ENCODE data around the gene PEPD. TPM values are rescaled to one million over a fixed set of nuclear protein-coding genes. Genes with fewer than 3 reads are reported as not detected.

The PEPD gene
- total RNA-seq, 1 experiment from 2014 or later: 180 TPM

- in situ Hi-C loops (cut with HindIII; ENCODE audit: low sequenced_read_pairs): no loop called here
- no peak for DNase-seq (ENCODE audit: low spot score)
These were observed 158.1 kb downstream of the PEPD start for GRCh38 chr19:33363476-33363875.

DNA sequence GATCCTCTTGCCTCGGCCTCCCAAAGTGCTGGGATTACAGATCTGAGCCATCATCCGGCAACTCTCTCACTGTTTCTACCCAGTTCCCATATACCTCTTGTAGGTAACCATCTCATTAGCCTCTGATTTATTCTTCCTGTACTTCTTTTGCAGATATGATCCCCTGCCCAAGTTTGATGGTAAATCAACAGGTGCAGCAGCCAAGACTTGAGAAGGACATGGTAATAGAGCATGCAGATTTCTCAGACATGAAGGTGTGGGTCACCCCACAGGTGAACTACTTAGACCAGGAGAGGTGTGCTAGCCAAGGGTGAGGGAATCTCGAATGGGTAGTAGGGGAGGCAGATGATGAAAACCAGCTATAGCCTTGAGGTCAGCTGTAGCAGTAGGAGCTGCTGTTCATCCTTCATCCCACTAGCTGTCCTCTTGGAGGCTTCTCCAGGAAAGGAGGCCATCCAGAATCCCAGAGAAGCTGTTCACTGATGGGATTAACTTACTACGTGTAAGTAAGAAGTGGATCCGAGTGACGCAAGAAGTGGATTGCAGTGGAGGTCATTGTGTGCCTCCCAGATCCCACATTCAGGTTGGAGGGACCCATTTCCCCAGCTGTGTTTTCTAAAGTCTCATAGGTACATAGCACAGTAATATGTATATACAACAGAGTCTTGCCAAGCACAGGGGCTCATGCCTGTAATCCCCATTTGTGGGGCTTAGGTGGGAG, 158.9 kb downstream of the PEPD start:
- no peak for DNase-seq (ENCODE audit: low spot score)
- in situ Hi-C loops (cut with HindIII; ENCODE audit: low sequenced_read_pairs): no loop called here

GRCh38 chr19:33359581-33359980, 162.0 kb downstream of the PEPD start:
- DNase-seq (ENCODE audit: low spot score): no peak
- in situ Hi-C loops (cut with HindIII; ENCODE audit: low sequenced_read_pairs): no loop called here

DNA sequence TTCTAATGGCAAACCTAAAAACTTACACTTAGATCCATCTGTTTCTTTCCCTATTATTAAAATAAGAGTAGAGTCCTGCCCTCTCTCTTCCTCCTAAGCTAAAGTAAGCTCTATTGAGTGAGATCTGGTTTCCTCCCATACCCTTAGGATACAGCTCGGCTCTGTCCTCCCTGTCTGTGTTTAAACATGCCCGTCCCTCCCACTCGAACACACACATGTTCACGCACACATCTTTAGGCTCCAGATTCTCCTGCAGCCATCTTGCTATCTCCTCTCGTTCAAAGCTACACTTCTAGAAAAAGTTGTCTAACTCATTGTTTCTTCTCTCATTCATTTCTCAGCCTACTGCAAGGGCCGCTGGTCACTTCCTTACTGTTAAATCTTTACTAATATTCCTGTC, 163.2 kb downstream of the PEPD start:
- in situ Hi-C loops (cut with HindIII; ENCODE audit: low sequenced_read_pairs): no loop called here
- DNase-seq (ENCODE audit: low spot score): no peak

DNA sequence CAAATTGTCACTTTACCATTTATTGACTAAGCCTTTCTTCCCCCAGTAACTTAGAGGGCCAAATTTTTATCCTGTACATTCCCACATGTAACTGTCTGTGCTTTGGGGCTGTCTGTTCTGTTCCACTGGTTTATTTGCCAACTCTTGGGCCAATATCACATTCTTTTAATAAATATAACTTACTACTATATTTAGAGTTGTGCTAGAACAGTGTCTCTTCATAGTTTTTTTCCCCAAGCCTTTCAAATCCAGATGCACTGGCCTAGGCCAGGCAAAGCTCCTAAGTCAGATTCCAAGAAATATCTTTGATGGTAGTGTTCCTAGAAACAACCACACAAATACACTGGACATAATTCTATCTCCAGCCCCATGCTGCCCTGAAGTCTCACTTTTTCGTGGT, 164.0 kb downstream of the PEPD start:
- no peak for DNase-seq (ENCODE audit: low spot score)
- in situ Hi-C loops (cut with HindIII; ENCODE audit: low sequenced_read_pairs): no loop called here

- DNase-seq (ENCODE audit: low spot score): no peak
- in situ Hi-C loops (cut with HindIII; ENCODE audit: low sequenced_read_pairs): no loop called here
These were observed 166.1 kb downstream of the PEPD start for GRCh38 chr19:33355535-33355934.

- DNase-seq (ENCODE audit: low spot score): no peak
- in situ Hi-C loops (cut with HindIII; ENCODE audit: low sequenced_read_pairs): no loop called here
These were observed 170.9 kb downstream of the PEPD start for GRCh38 chr19:33350538-33351309.

DNA sequence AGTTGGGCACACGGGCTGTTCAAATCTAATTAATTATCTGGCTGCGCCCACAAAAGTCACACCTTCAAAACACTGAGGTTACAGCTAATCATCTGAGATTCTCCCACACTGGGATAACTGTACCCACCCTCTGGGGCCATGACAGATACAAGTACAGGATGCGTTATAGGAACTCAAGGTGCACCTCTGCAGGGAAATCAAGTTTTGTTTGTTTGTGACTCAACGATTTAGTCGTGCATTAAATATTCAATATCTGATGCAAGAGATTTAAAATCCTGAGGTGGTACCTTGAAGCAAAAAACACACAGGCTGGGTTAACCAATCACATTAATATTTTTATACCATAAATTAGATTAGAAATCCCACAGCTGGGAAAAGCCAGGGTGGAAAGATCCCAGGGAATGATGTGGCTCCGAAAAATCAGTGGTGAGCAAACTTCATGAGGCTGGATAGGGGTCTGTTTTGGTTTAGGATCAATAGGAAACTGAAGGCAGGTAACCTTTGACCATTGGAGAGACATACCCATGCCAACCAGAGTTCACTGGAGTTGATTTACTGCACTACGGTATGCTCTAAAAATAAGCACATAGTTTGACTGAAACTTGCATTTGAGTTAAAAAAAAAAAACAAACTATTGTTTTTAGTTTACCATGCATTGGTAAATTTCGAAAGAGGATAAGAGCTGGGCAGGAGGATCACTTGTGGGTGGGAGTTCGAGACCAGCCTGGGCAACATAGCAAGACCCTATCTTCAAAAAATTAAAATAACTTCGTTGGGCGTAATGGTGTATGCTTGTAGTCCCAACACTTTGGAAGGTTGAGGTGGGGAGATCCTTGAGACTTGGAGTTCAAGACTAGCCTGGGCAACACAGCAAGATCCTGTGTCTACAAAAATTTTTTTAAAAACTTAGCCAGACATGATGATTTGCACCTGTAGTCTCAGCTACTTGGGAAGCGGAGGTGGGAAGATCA, 172.0 kb downstream of the PEPD start:
- in situ Hi-C loops (cut with HindIII; ENCODE audit: low sequenced_read_pairs): no loop called here
- DNase-seq (ENCODE audit: low spot score): no peak

DNA sequence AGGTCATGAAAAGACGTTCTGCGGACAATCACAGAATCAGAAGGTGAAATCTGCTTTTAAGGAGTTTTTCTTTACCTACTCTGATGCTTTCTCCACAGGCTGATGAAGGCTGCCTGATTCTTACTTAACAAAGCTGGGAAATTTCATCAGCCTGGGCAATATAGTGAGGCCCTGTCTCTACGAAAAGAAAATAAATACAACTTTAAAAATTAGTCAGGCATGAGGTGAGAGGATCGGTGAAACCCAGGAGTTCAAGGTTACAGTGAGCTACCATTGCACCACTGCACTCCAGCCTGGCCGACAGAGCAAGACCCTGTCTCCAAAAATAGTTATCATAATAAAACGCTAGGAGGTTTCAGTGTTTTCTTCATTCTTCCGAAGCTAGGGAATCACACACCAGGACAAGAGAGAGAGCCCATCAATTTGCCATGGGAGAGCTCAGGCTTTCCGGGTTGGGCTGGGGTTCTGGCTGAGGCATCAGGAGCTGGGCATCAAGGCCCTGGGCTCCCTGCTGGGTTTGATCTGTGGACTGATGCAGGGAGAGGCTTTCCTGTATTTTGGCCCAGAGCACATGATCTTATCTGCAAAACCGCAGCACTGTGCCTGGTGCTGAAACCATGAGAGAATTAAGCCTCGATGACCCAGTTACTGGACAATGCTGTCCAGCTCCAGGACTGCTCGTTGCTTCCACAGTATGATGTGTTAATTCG, 173.1 kb downstream of the PEPD start:
- no peak for DNase-seq (ENCODE audit: low spot score)
- in situ Hi-C loops (cut with HindIII; ENCODE audit: low sequenced_read_pairs): no loop called here

GRCh38 chr19:33347300-33347699, 174.3 kb downstream of the PEPD start:
- DNase-seq (ENCODE audit: low spot score): no peak
- in situ Hi-C loops (cut with HindIII; ENCODE audit: low sequenced_read_pairs): no loop called here

GRCh38 chr19:33346665-33347064, 174.9 kb downstream of the PEPD start:
- no peak for DNase-seq (ENCODE audit: low spot score)
- in situ Hi-C loops (cut with HindIII; ENCODE audit: low sequenced_read_pairs): no loop called here

DNA sequence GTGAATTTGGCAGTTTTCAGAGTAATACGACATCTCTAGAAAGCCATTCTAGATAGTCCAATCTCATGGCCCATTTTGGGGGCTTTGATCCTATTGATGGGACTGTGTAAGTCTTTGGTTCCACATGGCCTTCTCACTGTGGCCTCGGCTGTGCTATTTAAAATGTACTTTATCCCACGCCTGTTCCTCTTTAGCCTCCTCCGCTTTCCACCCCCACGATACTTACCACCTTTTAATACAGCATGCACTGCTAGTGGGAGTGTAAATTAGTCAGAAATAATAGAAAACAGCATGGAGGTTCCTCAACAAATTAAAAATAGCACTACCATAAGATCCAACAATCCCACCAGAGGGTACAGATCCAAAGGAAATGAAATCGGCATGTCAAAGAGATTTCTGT, 176.4 kb downstream of the PEPD start:
- in situ Hi-C loops (cut with HindIII; ENCODE audit: low sequenced_read_pairs): no loop called here
- DNase-seq (ENCODE audit: low spot score): no peak

- in situ Hi-C loops (cut with HindIII; ENCODE audit: low sequenced_read_pairs): no loop called here
- no peak for DNase-seq (ENCODE audit: low spot score)
These were observed 177.0 kb downstream of the PEPD start for GRCh38 chr19:33344573-33344925.

DNA sequence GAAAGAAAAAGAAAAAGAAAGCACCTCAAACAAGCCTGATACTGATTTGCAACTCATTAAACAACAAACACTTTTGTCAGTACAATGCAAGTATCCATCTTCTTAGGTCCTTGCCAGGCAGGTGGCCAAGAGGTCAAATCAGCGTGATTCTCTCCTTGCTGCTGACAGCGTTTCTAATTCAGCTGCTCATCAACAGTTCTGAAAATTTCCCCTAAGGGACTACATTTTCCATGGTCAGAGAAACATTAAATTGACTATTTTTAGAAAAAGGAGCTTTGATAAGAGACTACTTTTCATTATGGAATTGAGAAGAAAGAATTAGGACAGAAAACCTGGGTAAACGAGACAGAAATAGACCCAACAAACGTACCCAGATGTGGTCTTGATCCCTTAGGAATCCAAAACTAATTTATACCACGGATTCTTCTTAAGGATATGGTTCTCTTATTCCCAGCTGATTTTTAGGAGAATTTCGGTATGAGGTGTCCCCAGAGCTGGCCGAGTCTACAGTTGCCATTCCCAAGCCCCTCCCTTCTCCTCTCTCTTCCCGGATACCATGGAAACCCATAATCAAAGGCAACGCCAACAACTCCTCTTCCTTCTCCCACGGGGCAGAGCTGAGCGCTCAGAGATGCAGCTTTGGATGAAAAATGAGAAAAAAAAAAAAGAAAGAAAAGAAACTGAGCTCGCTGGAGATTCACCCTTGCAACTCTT, 177.6 kb downstream of the PEPD start:
- peak; percentile 16 for DNase-seq (ENCODE audit: low spot score)
- in situ Hi-C loops (cut with HindIII; ENCODE audit: low sequenced_read_pairs): no loop called here

DNA sequence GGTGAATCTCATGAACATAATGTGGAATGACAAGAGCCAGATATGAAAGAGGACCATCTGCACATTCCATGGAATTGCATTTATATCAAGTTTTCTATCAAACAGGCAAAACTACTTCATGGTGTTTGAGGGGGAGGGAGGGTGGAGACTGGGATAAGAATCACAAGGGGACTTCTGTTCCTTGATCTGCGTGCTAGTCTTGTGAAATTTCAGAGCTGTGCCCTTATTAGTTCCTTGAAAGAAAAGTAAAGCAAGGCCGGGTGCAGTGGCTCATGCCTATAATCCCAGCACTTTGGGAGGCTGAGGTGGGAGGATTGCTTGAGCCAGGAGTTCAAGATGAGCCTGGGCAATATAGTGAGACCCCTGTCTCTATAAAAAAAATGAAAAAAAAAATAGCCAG, 178.3 kb downstream of the PEPD start:
- DNase-seq (ENCODE audit: low spot score): no peak
- in situ Hi-C loops (cut with HindIII; ENCODE audit: low sequenced_read_pairs): no loop called here

GRCh38 chr19:33340991-33341390, 180.6 kb downstream of the PEPD start:
- in situ Hi-C loops (cut with HindIII; ENCODE audit: low sequenced_read_pairs): no loop called here

GRCh38 chr19:33339016-33339984, 182.3 kb downstream of the PEPD start:
- in situ Hi-C loops (cut with HindIII; ENCODE audit: low sequenced_read_pairs): no loop called here
- no peak for DNase-seq (ENCODE audit: low spot score)

More at GRCh38 chr19:33340991-33341390, 180.6 kb downstream of the PEPD start:
- DNase-seq (ENCODE audit: low spot score): no peak
